HepG2 (cell line): ENCODE data around the gene RNF175. TPM values are rescaled to one million over a fixed set of nuclear protein-coding genes. Genes with fewer than 3 reads are reported as not detected.

Experiments
- ATAC-seq: fragments of 200-7000 bp; cut with Tn5 transposase; 3 replicates; pipeline ENCODE4 v1.9.1; 2020; ENCODE audit warnings: mild to moderate bottlenecking, moderate library complexity
- BruUV-seq: library from RNA; stranded (reverse); fragments of 400-500 nt; replicated peaks from 2 replicates; lab custom pipeline; 2021; lab: Mats Ljungman, UMichigan
- CTCF ChIA-PET: fragments of 300-600 bp; formaldehyde crosslinking; extraction: SDS; loops from one replicate; lab custom pipeline; 2021; ENCODE audit warnings: low total read pairs, inconsistent platforms, low intra/inter-chr PET ratio; lab: Yijun Ruan, JAX
- POLR2A ChIA-PET: fragments of 350-600 bp; sonication (Branson Sonifier 250); formaldehyde crosslinking; loops from one replicate; lab custom pipeline; 2020; ENCODE audit warnings: antibody characterized with exemption, inconsistent platforms; lab: Yijun Ruan, JAX
- DNase-seq: peaks from one replicate; pipeline ENCODE4 v3.0.0-alpha.2; 2015; ENCODE audit warnings: low spot score
- FAIRE-seq: peaks from 3 replicates; lab custom pipeline; 2011; peaks lifted over from hg19 to GRCh38; lab: Jason Lieb, UNC
- H2AFZ ChIP-seq: one replicate; pipeline ENCODE4 v1.6.1; 2011; ENCODE audit warnings: low read length, inconsistent platforms
- H3K27ac ChIP-seq: fragments of 300-600 bp; 3 replicates; pipeline ENCODE4 v1.8.0; 2011; ENCODE audit warnings: mixed run types, mild to moderate bottlenecking, mixed read lengths, low read length, inconsistent platforms; ENCODE audit not compliant: insufficient read depth; ENCODE audit errors: extremely low read length
- H3K27me3 ChIP-seq, 2 experiments: fragments of 200-600 bp in 1 of 2; 2 replicates in 1 of 2; 3 replicates in 1 of 2; pipeline versions ENCODE4 v1.6.0 to v1.8.0; 2011; ENCODE audit warnings: low read length in 2 of 2, mild to moderate bottlenecking in 2 of 2, moderate library complexity in 2 of 2, inconsistent platforms in 1 of 2; ENCODE audit not compliant: insufficient read depth in 2 of 2, control insufficient read depth in 1 of 2
- H3K36me3 ChIP-seq, 2 experiments: fragments of 200-600 bp in 1 of 2; replicated peaks in 1 of 2; 2 replicates in 1 of 2; 3 replicates in 1 of 2; pipeline versions ENCODE4 v1.5.1 to v1.8.0; 2011; ENCODE audit warnings: low read length in 2 of 2, inconsistent platforms in 1 of 2; ENCODE audit not compliant: insufficient read depth in 2 of 2, control insufficient read depth in 1 of 2
- H3K4me1 ChIP-seq: 2 replicates; pipeline ENCODE4 v1.5.1; 2012; ENCODE audit warnings: low read length, inconsistent platforms; ENCODE audit not compliant: insufficient read depth
- H3K4me2 ChIP-seq: 2 replicates; pipeline ENCODE4 v1.6.0; 2011; ENCODE audit warnings: low read depth, low read length, inconsistent platforms
- H3K4me3 ChIP-seq, 3 experiments: fragments of 200-600 bp in 1 of 3; sonication (generic), shearing (Covaris generic) in 1 of 3; replicated peaks in 1 of 3; 2 replicates each; pipeline ENCODE4 v1.5.1; 2011 to 2016; ENCODE audit warnings: low read length in 3 of 3, inconsistent platforms in 2 of 3, low read depth in 2 of 3, mild to moderate bottlenecking in 2 of 3, control low read depth in 1 of 3, mixed read lengths in 1 of 3; ENCODE audit not compliant: insufficient read depth in 1 of 3
- H3K79me2 ChIP-seq: one replicate; pipeline ENCODE4 v1.6.1; 2011; ENCODE audit warnings: low read length, inconsistent platforms; ENCODE audit not compliant: insufficient read depth
- H3K9ac ChIP-seq: 2 replicates; pipeline ENCODE4 v1.6.0; 2011; ENCODE audit warnings: mild to moderate bottlenecking, low read depth, low read length, inconsistent platforms; ENCODE audit not compliant: insufficient read depth
- H3K9me3 ChIP-seq: 2 replicates; pipeline ENCODE4 v1.5.1; 2012; ENCODE audit warnings: mild to moderate bottlenecking, low read length
- H4K20me1 ChIP-seq: 2 replicates; pipeline ENCODE4 v1.6.0; 2011; ENCODE audit warnings: inconsistent platforms, mild to moderate bottlenecking, low read length, moderate library complexity; ENCODE audit not compliant: insufficient read depth
- ARHGAP35 ChIP-seq: sonication (generic); formaldehyde crosslinking; IDR thresholded peaks from 2 replicates; pipeline ENCODE4 v1.9.0; 2022; ENCODE audit warnings: mild to moderate bottlenecking, inconsistent platforms, moderate library complexity, missing genetic modification reagents, borderline replicate concordance
- E2F5 ChIP-seq: sonication (generic); formaldehyde crosslinking; conservative IDR thresholded peaks from 2 replicates; pipeline ENCODE4 v1.4.0; 2020; ENCODE audit warnings: missing genetic modification reagents
- FOXA1 ChIP-seq, 2 experiments: fragments of 450-650 bp in 1 of 2; sonication (generic) in 1 of 2; formaldehyde crosslinking in 1 of 2; IDR thresholded peaks; 2 replicates each; pipeline versions ENCODE4 v1.4.0 to v1.6.1; 2016 to 2020; ENCODE audit warnings: missing genetic modification reagents in 1 of 2
- JUN ChIP-seq: sonication (generic); formaldehyde crosslinking; IDR thresholded peaks from 2 replicates; pipeline ENCODE4 v1.4.0; 2020; ENCODE audit warnings: mild to moderate bottlenecking, missing genetic modification reagents
- NFAT5 ChIP-seq: sonication (generic); formaldehyde crosslinking; IDR thresholded peaks from 2 replicates; pipeline ENCODE4 v1.4.0; 2020; ENCODE audit warnings: missing genetic modification reagents
- NFE2L1 ChIP-seq: sonication (generic); formaldehyde crosslinking; IDR thresholded peaks from 2 replicates; pipeline ENCODE4 v1.4.0; 2020; ENCODE audit warnings: missing genetic modification reagents, mild to moderate bottlenecking, borderline replicate concordance
- PPARG ChIP-seq: conservative IDR thresholded peaks from 2 replicates; pipeline ENCODE4 v1.6.1; 2016; ENCODE audit warnings: missing biosample characterization, missing genetic modification reagents
- RAD21 ChIP-seq: fragments of 450-650 bp; formaldehyde crosslinking; IDR thresholded peaks from 2 replicates; pipeline ENCODE4 v1.5.0; 2020; ENCODE audit warnings: mild to moderate bottlenecking
- RFX3 ChIP-seq: IDR thresholded peaks from 2 replicates; pipeline ENCODE4 v1.6.1; 2016; ENCODE audit warnings: missing biosample characterization, missing genetic modification reagents
- TCF12 ChIP-seq, 2 experiments: fragments of 450-650 bp in 1 of 2; sonication (generic) in 1 of 2; formaldehyde crosslinking in 1 of 2; IDR thresholded peaks; 2 replicates each; pipeline versions ENCODE4 v1.6.1 to v1.8.0; 2017 to 2022; ENCODE audit warnings: antibody characterized with exemption in 1 of 2, mild to moderate bottlenecking in 1 of 2, missing genetic modification reagents in 1 of 2, moderate library complexity in 1 of 2
- ZEB1 ChIP-seq: IDR thresholded peaks from 2 replicates; pipeline ENCODE4 v1.6.1; 2012; ENCODE audit warnings: mild to moderate bottlenecking, low read depth, inconsistent platforms; ENCODE audit not compliant: insufficient replicate concordance
- ZKSCAN5 ChIP-seq: sonication (generic); formaldehyde crosslinking; IDR thresholded peaks from 2 replicates; pipeline ENCODE4 v1.5.1; 2020; ENCODE audit warnings: mild to moderate bottlenecking, missing genetic modification reagents
- ZNF20 ChIP-seq: sonication (generic); formaldehyde crosslinking; IDR thresholded peaks from 2 replicates; pipeline ENCODE4 v1.4.0; 2020; ENCODE audit warnings: mild to moderate bottlenecking, moderate library complexity, missing genetic modification reagents
- ZNF329 ChIP-seq: sonication (generic); formaldehyde crosslinking; IDR thresholded peaks from 2 replicates; pipeline ENCODE4 v1.9.0; 2021; ENCODE audit warnings: low read depth, mild to moderate bottlenecking, missing genetic modification reagents
- ZNF451 ChIP-seq: sonication (generic); formaldehyde crosslinking; IDR thresholded peaks from 2 replicates; pipeline ENCODE4 v1.5.0; 2020; ENCODE audit warnings: mild to moderate bottlenecking, missing genetic modification reagents
- ZNF563 ChIP-seq: sonication (generic); formaldehyde crosslinking; IDR thresholded peaks from 2 replicates; pipeline ENCODE4 v1.8.0; 2022; ENCODE audit warnings: mild to moderate bottlenecking, moderate library complexity, missing genetic modification reagents
- ZNF644 ChIP-seq: IDR thresholded peaks from 2 replicates; pipeline ENCODE4 v1.6.1; 2016; ENCODE audit warnings: low read depth
- ZNF768 ChIP-seq: sonication (generic); formaldehyde crosslinking; IDR thresholded peaks from 2 replicates; pipeline ENCODE4 v1.4.0; 2020; ENCODE audit warnings: missing genetic modification reagents
- WGBS: methylation state at CpG from one replicate; pipeline ENCODE4 v1.1.6; 2017; ENCODE audit warnings: low lambda C conversion rate; 5-methylcytosine and 5-hydroxymethylcytosine counted together
- in situ Hi-C: cut with HindIII; loops from 2 replicates; pipeline ENCODE4 v1.10.0; 2017; ENCODE audit warnings: low pct_unique_long_range_greater_than_20kb; ENCODE audit not compliant: extremely low pct_ligation_motif_present
- intact Hi-C: fragments of 100-400 bp; cut with micrococcal nuclease; formaldehyde crosslinking; loops from one replicate; pipeline ENCODE4 v1.10.0; 2022; ENCODE audit not compliant: unreplicated experiment
- polyA plus RNA-seq, 8 experiments: library from polyadenylated mRNA; depleted of rRNA in 3 of 8; stranded (reverse) in 7 of 8; unstranded in 1 of 8; fragments of >200 nt; fragmentation: Illumina TruSeq in 4 of 8; extraction: Trizol in 4 of 8; gene quantifications; 2 replicates each; pipeline versions ENCODE4 v1.2.1 to v1.2.3, GENCODE V29; 2011 to 2016; ENCODE audit warnings: low read depth in 4 of 8, missing spikeins in 1 of 8, mixed read lengths in 1 of 8; ENCODE audit not compliant: insufficient read depth in 1 of 8
- total RNA-seq, 5 experiments: library from RNA; depleted of rRNA; stranded (reverse); fragments of >200 nt; fragmentation: Illumina TruSeq; extraction: Trizol; gene quantifications; 2 replicates each; pipeline ENCODE4 v1.2.3, GENCODE V29; 2016; ENCODE audit warnings: low read depth in 1 of 5
- TF ChIP-seq, protein P1 (sequence below): sonication (generic); formaldehyde crosslinking; IDR thresholded peaks from 2 replicates; pipeline ENCODE4 v1.5.0; 2020; ENCODE audit warnings: missing genetic modification reagents

The RNF175 gene
- total and polyA plus RNA-seq, 2 of the 13 experiments (the other 11 are each of a cell fraction or from before 2014, with no cell fraction given): not detected

GRCh38 chr4:153789741-153790499, 30.1 kb upstream of the RNF175 start:
- H3K4me3 ChIP-seq: no peak overlapping the region
- H3K4me1 ChIP-seq: no peaks in the 10 kb centered on the region
- H3K79me2 ChIP-seq: no peaks in the 10 kb centered on the region
- H3K9ac ChIP-seq: no peak overlapping the region
- H3K36me3 ChIP-seq: no peaks in the 10 kb centered on the region
- no TSS peak for BruUV-seq
- ChIA-PET CTCF (no interaction called here), POLR2A (no interaction called here)
- WGBS: 43% methylated on average over 28 of the region's 28 CpGs
- intact Hi-C loops (loop anchor here (10.0 kb wide), 1 partner anchor 525 kb away; no protein-coding TSS in a partner anchor), in situ Hi-C loops (no loop called here)
- H3K9me3 ChIP-seq: no peaks in the 10 kb centered on the region
- FAIRE-seq (no peak), DNase-seq (no peak), ATAC-seq (no peak)
- H3K4me2 ChIP-seq: no peak overlapping the region
- no peaks in the 10 kb centered on the region for H4K20me1 ChIP-seq
- peaks cover 2 to 31% of the 10 kb centered on the region in 2 experiments; a peak in 4 of 5 replicates for H3K27me3 ChIP-seq
- H2AFZ ChIP-seq: no peak overlapping the region
- no peak overlapping the region for H3K27ac ChIP-seq
- no peak for TF ChIP-seq E2F5 (CRISPR knock-in tag)
- TF ChIP-seq ARHGAP35: no peak
- TF ChIP-seq, protein P1, sequence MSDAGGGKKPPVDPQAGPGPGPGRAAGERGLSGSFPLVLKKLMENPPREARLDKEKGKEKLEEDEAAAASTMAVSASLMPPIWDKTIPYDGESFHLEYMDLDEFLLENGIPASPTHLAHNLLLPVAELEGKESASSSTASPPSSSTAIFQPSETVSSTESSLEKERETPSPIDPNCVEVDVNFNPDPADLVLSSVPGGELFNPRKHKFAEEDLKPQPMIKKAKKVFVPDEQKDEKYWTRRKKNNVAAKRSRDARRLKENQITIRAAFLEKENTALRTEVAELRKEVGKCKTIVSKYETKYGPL (CRISPR knock-in tag): no peak
- no peak for TF ChIP-seq ZKSCAN5 (CRISPR knock-in tag)
- no peak for TF ChIP-seq NFE2L1 (CRISPR knock-in tag)
- no peak for TF ChIP-seq ZNF768 (CRISPR knock-in tag)
- TF ChIP-seq ZEB1: no peak
- no peak for TF ChIP-seq ZNF329 (CRISPR knock-in tag)
- TF ChIP-seq RFX3 (CRISPR knock-in tag): no peak
- no peak for TF ChIP-seq ZNF451 (CRISPR knock-in tag)
- no peak for TF ChIP-seq TCF12 (IDR thresholded peaks at IDR 0.05)
- TF ChIP-seq TCF12 (CRISPR knock-in tag; IDR thresholded peaks at IDR 0.05): no peak
- no peak for TF ChIP-seq RAD21
- no peak for TF ChIP-seq ZNF20 (CRISPR knock-in tag)
- TF ChIP-seq JUN (CRISPR knock-in tag): no peak
- no peak for TF ChIP-seq ZNF563
- TF ChIP-seq FOXA1 (IDR thresholded peaks at IDR 0.05): no peak
- no peak for TF ChIP-seq FOXA1 (CRISPR knock-in tag; IDR thresholded peaks at IDR 0.05)
- TF ChIP-seq ZNF644 (CRISPR knock-in tag): no peak
- TF ChIP-seq NFAT5: no peak
- TF ChIP-seq PPARG (CRISPR knock-in tag): no peak
